Dermis blood vessel endothelial cell (primary cell): ENCODE measurements around the gene SPARCL1. TPM values are rescaled to one million over a fixed set of nuclear protein-coding genes. Genes with fewer than 3 reads are reported as not detected.
"Not testable (repeated sequence)": the region's sequence is repeated elsewhere in the genome, so short reads cannot be mapped to it uniquely, and the experiment has no call there.

ENCODE experiments used
- DNase-seq: peaks from one replicate; pipeline ENCODE4 v3.0.0; 2010
- total RNA-seq: library from RNA; depleted of rRNA; stranded (reverse); fragments of >200 nt; gene quantifications from 2 replicates; pipeline ENCODE4 v1.2.3, GENCODE V29; 2014

The SPARCL1 gene
- 158 and 779 TPM in 2 replicates for total RNA-seq

GRCh38 chr4:87529187-87529586 is at the start of gene SPARCL1:
TSS of gene SPARCL1 (minus strand) at chr4:87529376. CDS start at chr4:87499574, 29,802 bp downstream.
- DNase-seq, result no peak

GRCh38 chr4:87575983-87576382 is 46.8 kb upstream of the SPARCL1 start:
- no peak for DNase-seq

GRCh38 chr4:87575408-87575807 is 46.2 kb upstream of the SPARCL1 start:
- DNase-seq, result no peak

- DNase-seq, result no peak
Observed at GRCh38 chr4:87574996-87575395, 45.8 kb upstream of the SPARCL1 start.

GRCh38 chr4:87574376-87574775 is 45.2 kb upstream of the SPARCL1 start:
- DNase-seq, result not testable (repeated sequence)

GRCh38 chr4:87570290-87570805 is 41.2 kb upstream of the SPARCL1 start:
- no peak for DNase-seq

GRCh38 chr4:87567191-87567590 is 38.0 kb upstream of the SPARCL1 start:
- DNase-seq, result no peak

- DNase-seq, result no peak
Observed at GRCh38 chr4:87566276-87566675, 37.1 kb upstream of the SPARCL1 start.

- no peak for DNase-seq
Observed at GRCh38 chr4:87565746-87566145, 36.6 kb upstream of the SPARCL1 start.

- DNase-seq, result no peak
Observed at GRCh38 chr4:87560802-87561201, 31.6 kb upstream of the SPARCL1 start.

GRCh38 chr4:87559090-87559837 is 30.1 kb upstream of the SPARCL1 start:
- no peak for DNase-seq

GRCh38 chr4:87557348-87557747 is 28.2 kb upstream of the SPARCL1 start:
- DNase-seq, result no peak

GRCh38 chr4:87555773-87556619 is 26.8 kb upstream of the SPARCL1 start:
- DNase-seq, result peak; percentile 18

- no peak for DNase-seq
Observed at GRCh38 chr4:87553182-87553581, 24.0 kb upstream of the SPARCL1 start.

GRCh38 chr4:87551361-87551760 is 22.2 kb upstream of the SPARCL1 start:
- DNase-seq, result no peak

- no peak for DNase-seq
Observed at GRCh38 chr4:87547016-87547708, 18.0 kb upstream of the SPARCL1 start.

GRCh38 chr4:87545052-87545451 is 15.9 kb upstream of the SPARCL1 start:
- no peak for DNase-seq

- DNase-seq, result peak; percentile 71
Observed at GRCh38 chr4:87543835-87544461, 14.8 kb upstream of the SPARCL1 start.

GRCh38 chr4:87542734-87543312 is 13.6 kb upstream of the SPARCL1 start:
- DNase-seq, result no peak

GRCh38 chr4:87541956-87542709 is 13.0 kb upstream of the SPARCL1 start:
- no peak for DNase-seq

GRCh38 chr4:87541521-87541920 is 12.3 kb upstream of the SPARCL1 start:
- no peak for DNase-seq
